Measurements from ENCODE around the gene CDC25A. TPM values are rescaled to one million over a fixed set of nuclear protein-coding genes. Genes with fewer than 3 reads are reported as not detected.

Gene CDC25A
- total RNA-seq, 4 donors from 2014 or later = 2.7 to 14.2 (median 7.0) TPM

DNA sequence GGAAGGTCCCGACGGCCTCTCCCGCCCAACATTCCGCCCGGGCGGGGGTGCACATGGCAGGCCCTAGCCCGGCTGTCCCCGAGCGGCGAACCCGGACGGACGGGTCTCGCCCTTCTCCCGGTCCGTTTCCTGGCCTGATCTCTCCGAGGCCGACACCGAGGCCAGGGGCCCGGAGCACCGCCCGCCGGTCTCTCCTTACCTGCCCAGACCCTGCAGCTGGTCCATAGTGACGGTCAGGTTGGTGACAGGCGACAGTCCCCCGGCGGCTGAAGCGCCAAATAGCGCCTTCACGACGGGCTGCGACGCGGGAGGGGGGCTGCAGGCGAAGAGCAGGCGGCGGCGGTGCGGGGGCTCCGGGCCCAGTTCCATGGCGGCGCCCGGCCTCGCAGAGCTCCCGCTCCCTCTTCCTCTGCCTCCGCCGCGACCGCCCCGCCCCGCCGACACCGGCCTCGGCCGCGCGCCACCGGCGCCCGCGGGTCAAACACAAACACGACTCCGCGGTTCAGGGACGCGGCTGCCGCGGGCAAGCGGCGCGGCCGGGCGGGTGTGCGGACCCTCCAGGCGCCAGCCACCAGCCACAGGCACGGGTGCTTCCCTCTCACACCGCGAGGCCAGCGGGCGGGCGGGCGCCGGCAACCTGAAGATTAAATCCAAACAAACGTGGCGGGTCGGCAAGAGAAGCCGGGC lies 495 bp downstream of the CDC25A start:
- no peak for TF ChIP-seq POLR2A (IDR thresholded peaks at IDR 0.05)
- TF ChIP-seq, protein P1, sequence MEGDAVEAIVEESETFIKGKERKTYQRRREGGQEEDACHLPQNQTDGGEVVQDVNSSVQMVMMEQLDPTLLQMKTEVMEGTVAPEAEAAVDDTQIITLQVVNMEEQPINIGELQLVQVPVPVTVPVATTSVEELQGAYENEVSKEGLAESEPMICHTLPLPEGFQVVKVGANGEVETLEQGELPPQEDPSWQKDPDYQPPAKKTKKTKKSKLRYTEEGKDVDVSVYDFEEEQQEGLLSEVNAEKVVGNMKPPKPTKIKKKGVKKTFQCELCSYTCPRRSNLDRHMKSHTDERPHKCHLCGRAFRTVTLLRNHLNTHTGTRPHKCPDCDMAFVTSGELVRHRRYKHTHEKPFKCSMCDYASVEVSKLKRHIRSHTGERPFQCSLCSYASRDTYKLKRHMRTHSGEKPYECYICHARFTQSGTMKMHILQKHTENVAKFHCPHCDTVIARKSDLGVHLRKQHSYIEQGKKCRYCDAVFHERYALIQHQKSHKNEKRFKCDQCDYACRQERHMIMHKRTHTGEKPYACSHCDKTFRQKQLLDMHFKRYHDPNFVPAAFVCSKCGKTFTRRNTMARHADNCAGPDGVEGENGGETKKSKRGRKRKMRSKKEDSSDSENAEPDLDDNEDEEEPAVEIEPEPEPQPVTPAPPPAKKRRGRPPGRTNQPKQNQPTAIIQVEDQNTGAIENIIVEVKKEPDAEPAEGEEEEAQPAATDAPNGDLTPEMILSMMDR (IDR thresholded peaks at IDR 0.05) = no peak
- peak; percentile 19 for DNase-seq
- Histone ChIP-seq H3K4me1 (peaks cover 11 to 22% (median 14%) of the 10 kb centered on the region in 3 donors), H3K27me3 (no peaks in the 10 kb centered on the region), H3K36me3 (peaks cover 0 to 11% (median 0%) of the 10 kb centered on the region in 3 donors), H3K27ac (peak overlapping the region; percentile 7 to 82 (median 68)), H3K4me3 (peak overlapping the region; percentile 66 to 83 (median 73)), H3K9me3 (no peaks in the 10 kb centered on the region)
- intact Hi-C loops (cut with DNase I) = no loop called here
- 0 to 2% methylated on average over 7 to 8 of the region's 87 CpGs for WGBS, 2 donors

DNA sequence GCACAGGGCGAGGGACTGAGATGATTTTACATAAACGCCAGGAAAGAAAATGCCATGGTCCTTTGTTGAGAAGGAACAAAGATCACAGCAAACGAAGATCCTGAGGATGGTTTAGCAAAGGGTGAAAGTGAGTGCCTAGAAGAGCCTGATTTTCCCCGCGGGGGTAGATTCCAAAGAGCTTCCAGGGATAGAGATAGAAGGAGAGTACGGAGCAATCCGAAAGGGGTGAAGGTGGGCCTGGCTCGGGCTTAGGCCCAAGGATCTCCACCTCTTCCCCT lies 977 bp downstream of the CDC25A start:
- H3K27ac ChIP-seq = peak overlapping the region in 3 of 4 donors; percentile 59 to 82 (median 76)
- H3K4me1 ChIP-seq = peaks cover 11 to 22% (median 14%) of the 10 kb centered on the region in 3 donors
- no peaks in the 10 kb centered on the region for H3K27me3 ChIP-seq
- TF ChIP-seq, protein P1 (IDR thresholded peaks at IDR 0.05) = no peak
- TF ChIP-seq POLR2A (IDR thresholded peaks at IDR 0.05) = no peak
- H3K9me3 ChIP-seq = no peaks in the 10 kb centered on the region
- H3K36me3 ChIP-seq = peaks cover 0 to 16% (median 0%) of the 10 kb centered on the region in 3 donors
- 7 to 9% methylated on average over 8 of the region's 8 CpGs for WGBS, 2 donors
- peak overlapping the region; percentile 66 to 83 (median 73) for H3K4me3 ChIP-seq
- no peak for DNase-seq
- intact Hi-C loops (cut with DNase I) = no loop called here

DNA sequence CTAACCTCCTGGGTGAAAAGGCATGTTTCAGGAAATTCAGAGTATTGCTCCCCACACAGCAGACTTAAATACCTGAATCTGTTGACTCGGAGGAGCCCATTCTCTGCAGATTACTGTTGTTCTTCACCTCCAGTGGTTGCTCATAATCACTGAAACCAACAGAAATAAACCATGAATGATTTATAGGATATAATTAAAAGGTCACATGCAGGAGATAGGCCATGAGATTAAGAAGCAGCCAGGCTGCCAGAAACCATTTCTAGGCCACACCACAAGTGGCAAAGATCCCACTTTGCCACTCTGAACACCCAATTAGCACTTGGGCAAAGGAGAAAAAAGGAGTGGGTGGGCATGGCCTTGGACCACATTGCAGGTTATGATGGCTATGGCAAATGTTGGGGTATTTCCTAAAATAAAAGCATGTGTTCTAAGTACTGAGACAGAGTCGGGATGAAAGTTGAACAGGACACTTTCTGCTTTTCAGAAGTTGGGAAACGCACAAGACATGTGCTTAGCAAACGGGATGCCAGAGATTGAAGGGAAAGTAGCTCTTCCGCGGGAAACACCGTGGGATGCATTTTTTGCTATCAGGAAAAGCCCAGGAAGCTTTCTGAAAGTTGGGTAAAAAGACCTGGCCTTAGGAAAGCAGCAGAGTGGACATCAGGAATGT lies 1.5 kb downstream of the CDC25A start:
- no peak for DNase-seq
- H3K36me3 ChIP-seq = peaks cover 0 to 21% (median 0%) of the 10 kb centered on the region in 3 donors
- H3K27me3 ChIP-seq = no peaks in the 10 kb centered on the region
- intact Hi-C loops (cut with DNase I) = no loop called here
- H3K4me1 ChIP-seq = peaks cover 11 to 22% (median 14%) of the 10 kb centered on the region in 3 donors
- peak overlapping the region; percentile 66 to 83 (median 73) for H3K4me3 ChIP-seq
- H3K27ac ChIP-seq = peak overlapping the region in 1 of 4 donors; percentile 76
- TF ChIP-seq, protein P1 (IDR thresholded peaks at IDR 0.05) = no peak
- TF ChIP-seq POLR2A (IDR thresholded peaks at IDR 0.05) = no peak
- WGBS, 2 donors = 19 to 21% methylated on average over 7 of the region's 7 CpGs
- H3K9me3 ChIP-seq = no peaks in the 10 kb centered on the region

DNA sequence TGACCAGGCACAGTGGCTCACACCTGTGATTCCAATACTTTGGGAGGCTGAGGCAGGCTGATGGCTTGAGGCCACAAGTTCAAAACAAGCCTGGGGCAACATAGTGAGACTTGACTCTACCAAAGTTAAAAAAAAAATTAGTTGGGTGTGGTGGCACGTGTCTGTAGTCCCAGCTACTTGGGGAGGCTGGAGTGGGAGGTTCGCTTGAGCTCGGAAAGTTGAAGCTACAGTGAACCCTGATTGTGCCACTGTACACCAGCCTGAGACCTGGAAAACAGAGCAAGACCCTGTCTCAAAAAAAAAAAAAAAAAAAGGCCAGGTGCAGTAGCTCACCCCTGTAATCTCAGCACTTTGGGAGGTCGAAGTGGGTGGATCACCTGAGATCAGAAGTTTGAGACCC lies 3.1 kb downstream of the CDC25A start:
- Histone ChIP-seq H3K4me1 (peaks cover 11 to 22% (median 14%) of the 10 kb centered on the region in 3 donors), H3K27me3 (no peaks in the 10 kb centered on the region), H3K36me3 (peaks cover 0 to 27% (median 0%) of the 10 kb centered on the region in 3 donors), H3K27ac (no peak overlapping the region), H3K9me3 (no peaks in the 10 kb centered on the region), H3K4me3 (no peak overlapping the region)
- intact Hi-C loops (cut with DNase I) = no loop called here
- DNase-seq = no peak
- no peak for TF ChIP-seq POLR2A (IDR thresholded peaks at IDR 0.05)
- WGBS, 2 donors = 68 to 88% methylated on average over 4 of the region's 4 CpGs

DNA sequence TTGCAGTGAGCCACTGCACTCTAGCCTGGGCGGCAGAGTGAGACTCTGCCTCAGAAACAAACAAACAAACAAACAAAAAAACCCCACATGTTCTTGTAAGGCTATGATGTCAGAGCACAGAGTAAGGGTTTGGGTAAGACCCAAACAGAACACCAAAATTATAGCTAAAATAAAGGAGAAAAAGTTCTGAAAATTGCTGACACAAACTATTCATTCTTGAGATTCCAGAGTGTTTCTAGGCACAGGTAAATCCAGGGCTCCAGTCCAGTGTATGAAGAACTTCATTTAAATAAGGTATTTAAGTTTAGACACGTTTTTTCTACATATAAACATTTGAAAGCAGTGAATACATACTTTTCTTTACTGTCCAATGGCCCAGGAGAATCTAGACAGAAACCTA lies 3.9 kb downstream of the CDC25A start:
- 76 to 81% methylated on average over 2 of the region's 2 CpGs for WGBS, 2 donors
- no peaks in the 10 kb centered on the region for H3K27me3 ChIP-seq
- H3K36me3 ChIP-seq = peaks cover 0 to 28% (median 0%) of the 10 kb centered on the region in 3 donors
- no peak for DNase-seq
- no peaks in the 10 kb centered on the region for H3K9me3 ChIP-seq
- no peak overlapping the region for H3K4me3 ChIP-seq
- peaks cover 11 to 22% (median 14%) of the 10 kb centered on the region in 3 donors for H3K4me1 ChIP-seq
- TF ChIP-seq POLR2A (IDR thresholded peaks at IDR 0.05) = no peak
- TF ChIP-seq, protein P1 (IDR thresholded peaks at IDR 0.05) = no peak
- intact Hi-C loops (cut with DNase I) = no loop called here
- H3K27ac ChIP-seq = no peak overlapping the region

All from esophagus squamous epithelium (tissue), 5 donors.